Measurements from ENCODE around the gene ATXN2L.

Gene ATXN2L

DNA sequence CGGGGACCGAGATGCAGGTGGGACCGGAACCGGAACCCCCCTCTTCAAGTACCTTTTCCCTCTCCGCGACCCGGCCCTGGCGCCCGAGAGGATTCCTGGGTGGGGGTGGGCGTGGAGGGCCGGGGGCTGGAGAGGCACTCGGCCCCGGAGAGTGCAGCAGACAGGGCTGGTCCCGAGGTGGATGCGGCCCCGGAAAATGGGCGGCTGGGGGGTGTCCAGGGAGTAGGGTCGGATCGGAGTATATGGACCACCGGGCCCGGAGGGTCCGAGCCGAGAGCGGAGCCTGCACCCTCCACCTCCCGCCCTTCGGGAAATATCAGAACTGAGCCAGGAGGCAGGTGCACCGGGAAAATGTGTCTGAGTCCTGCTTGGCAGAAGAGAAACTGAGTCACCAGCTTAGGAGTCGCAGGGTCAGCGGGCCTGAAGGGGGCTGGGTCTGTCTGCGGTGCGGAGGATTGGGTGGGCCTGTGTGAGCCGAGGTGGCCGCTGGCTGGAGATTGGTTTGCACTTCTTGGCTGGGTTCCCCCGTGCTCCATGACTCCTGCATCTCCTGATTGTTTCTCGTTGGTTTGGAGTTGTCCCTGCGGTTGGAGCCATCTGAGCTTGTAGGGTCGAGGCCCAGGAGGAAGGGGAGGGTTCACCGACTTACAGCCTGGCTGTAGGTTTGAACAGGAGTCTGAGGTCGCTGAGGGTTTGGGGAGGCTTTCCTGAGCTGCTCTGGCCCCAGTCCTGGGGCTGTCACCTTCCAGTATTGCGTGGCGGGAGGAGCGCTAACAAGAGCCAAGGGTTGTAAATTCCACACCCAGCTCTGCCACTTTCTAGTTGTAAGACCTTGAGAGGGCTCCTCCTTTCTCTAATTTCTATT, 41.4 kb downstream of the ATXN2L start (continued):
- no peak for TF ChIP-seq ZNF777 (tag by site-specific recombination; IDR thresholded peaks at IDR 0.05; ENCODE audit: borderline replicate concordance)
- no peak for TF ChIP-seq ZNF404 (tag by site-specific recombination; IDR thresholded peaks at IDR 0.05)
- TF ChIP-seq, protein P1, sequence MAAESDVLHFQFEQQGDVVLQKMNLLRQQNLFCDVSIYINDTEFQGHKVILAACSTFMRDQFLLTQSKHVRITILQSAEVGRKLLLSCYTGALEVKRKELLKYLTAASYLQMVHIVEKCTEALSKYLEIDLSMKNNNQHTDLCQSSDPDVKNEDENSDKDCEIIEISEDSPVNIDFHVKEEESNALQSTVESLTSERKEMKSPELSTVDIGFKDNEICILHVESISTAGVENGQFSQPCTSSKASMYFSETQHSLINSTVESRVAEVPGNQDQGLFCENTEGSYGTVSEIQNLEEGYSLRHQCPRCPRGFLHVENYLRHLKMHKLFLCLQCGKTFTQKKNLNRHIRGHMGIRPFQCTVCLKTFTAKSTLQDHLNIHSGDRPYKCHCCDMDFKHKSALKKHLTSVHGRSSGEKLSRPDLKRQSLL (tag by site-specific recombination; IDR thresholded peaks at IDR 0.05): peak; percentile 24; the same call in 1 of the 2 replicates
- no peak for TF ChIP-seq KLF7 (tag by site-specific recombination; IDR thresholded peaks at IDR 0.05; ENCODE audit: borderline replicate concordance)
- no peak for TF ChIP-seq ZFP41 (tag by site-specific recombination; IDR thresholded peaks at IDR 0.05; ENCODE audit: borderline replicate concordance)
- TF ChIP-seq ZNF138 (tag by site-specific recombination; IDR thresholded peaks at IDR 0.05; ENCODE audit: borderline replicate concordance): no peak
- peak; percentile 15; the same call in 1 of the 2 replicates for TF ChIP-seq KLF16 (tag by site-specific recombination; IDR thresholded peaks at IDR 0.05)
- TF ChIP-seq ZNF670 (tag by site-specific recombination; IDR thresholded peaks at IDR 0.05; ENCODE audit: low read depth): no peak

DNA sequence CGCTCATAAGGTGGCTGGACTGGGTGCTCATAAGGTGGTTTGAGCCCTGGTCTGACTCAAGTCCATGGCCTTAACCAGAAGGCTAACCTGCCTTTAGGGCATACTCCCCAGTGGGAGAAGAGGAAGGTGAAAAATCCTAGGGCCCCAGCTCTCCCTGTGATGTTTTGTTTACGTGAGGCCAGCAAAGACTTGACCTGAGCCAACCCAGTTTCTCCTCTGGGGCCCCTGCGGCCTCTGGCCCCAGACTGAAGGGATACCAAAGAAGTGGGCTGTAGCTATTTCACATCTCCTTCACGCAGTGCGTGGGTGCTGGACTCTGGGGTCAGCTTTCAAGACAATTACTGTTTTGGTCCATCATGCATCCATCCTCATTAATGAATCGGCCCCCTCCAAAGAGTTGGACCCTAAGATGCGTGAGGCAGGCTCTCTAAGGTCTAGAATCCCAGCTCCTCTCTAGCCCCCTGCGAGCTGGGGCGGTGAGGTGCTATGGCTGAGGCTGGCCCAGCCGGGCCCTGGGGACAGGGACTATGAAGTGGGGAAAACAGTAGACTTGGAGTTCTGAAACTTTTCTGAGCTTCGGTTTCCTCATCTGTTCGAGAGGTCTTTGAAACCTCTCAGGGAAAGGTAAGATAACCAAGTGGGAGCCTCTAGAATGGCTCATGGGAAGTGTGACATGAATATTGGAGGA, 42.3 kb downstream of the ATXN2L start:
- peak overlapping the region; percentile 99 for H3K4me3 ChIP-seq (ENCODE audit: low read depth, low read length)
- ChIA-PET CTCF (interaction anchor here (1.0 to 3.1 kb wide), 3 partner anchors 9 to 80 kb away, joined by 3 to 14 read pairs (median 11); no protein-coding TSS in a partner anchor), POLR2A (interaction anchor here (1.8 to 5.9 kb wide), 4 partner anchors 8 to 19 kb away, joined by 8 to 72 read pairs (median 12); partner anchors contain the start of gene TUFM)
- no peaks in the 10 kb centered on the region for H3K9me3 ChIP-seq (ENCODE audit: control insufficient read depth, insufficient read depth, low read depth, low read length)
- H3K36me3 ChIP-seq (ENCODE audit: control insufficient read depth in 2 of 2, insufficient read depth in 1 of 2, low read length in 2 of 2): peaks cover 11 to 42% of the 10 kb centered on the region in 2 experiments; a peak in 2 of 3 replicates
- no peaks in the 10 kb centered on the region; the same call in 1 of the 2 replicates for H3K4me1 ChIP-seq (ENCODE audit: control insufficient read depth, insufficient read depth, low read length)
- H3K27ac ChIP-seq (ENCODE audit: extremely low read depth, low read depth, low read length): no peak overlapping the region
- TF ChIP-seq ZNF266 (tag by site-specific recombination; IDR thresholded peaks at IDR 0.05; ENCODE audit: low read depth): no peak

DNA sequence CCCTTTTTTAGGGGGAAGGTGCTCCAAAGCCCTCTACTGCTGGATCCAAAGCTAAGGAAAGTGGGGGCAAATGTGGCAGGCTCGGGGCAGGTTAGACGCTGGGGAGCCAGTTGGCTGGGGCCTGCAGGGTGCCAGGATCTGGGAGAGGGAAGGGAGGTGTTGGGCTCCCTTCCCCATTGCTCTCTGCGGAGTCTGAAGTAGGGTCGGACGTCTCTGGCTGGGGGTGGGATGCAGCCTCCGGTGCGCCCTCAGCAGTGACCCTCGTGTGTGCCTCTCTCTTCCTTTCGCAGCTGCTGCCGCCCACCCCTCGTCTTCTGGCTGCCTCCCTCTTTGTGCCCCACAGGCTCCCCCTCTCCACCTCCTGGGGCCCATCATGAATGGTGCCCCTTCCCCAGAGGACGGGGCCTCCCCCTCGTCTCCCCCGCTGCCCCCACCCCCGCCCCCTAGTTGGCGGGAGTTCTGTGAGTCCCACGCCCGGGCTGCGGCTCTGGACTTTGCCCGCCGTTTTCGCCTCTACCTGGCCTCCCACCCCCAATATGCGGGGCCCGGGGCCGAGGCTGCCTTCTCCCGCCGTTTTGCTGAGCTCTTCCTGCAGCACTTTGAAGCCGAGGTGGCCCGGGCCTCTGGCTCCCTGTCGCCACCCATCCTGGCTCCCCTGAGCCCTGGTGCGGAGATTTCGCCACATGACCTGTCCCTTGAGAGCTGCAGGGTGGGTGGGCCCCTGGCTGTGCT, 43.1 kb downstream of the ATXN2L start:
- no peaks in the 10 kb centered on the region for H3K9me3 ChIP-seq (ENCODE audit: control insufficient read depth, insufficient read depth, low read depth, low read length)
- no peaks in the 10 kb centered on the region; the same call in 1 of the 2 replicates for H3K4me1 ChIP-seq (ENCODE audit: control insufficient read depth, insufficient read depth, low read length)
- ChIA-PET POLR2A (interaction anchor here (3.7 to 5.9 kb wide), 2 partner anchors 10 to 20 kb away, joined by 13 to 72 read pairs; partner anchors contain the start of gene TUFM), CTCF (interaction anchor here (2.2 to 3.1 kb wide), 2 partner anchors 8 to 79 kb away, joined by 11 to 14 read pairs; no protein-coding TSS in a partner anchor)
- peaks cover 17 to 49% of the 10 kb centered on the region in 2 experiments; a peak in 2 of 3 replicates for H3K36me3 ChIP-seq (ENCODE audit: control insufficient read depth in 2 of 2, insufficient read depth in 1 of 2, low read length in 2 of 2)
- H3K4me3 ChIP-seq (ENCODE audit: low read depth, low read length): no peak overlapping the region
- H3K27ac ChIP-seq (ENCODE audit: extremely low read depth, low read depth, low read length): no peak overlapping the region
- TF ChIP-seq ZNF600 (tag by site-specific recombination; IDR thresholded peaks at IDR 0.05) (no peak), ZNF132 (tag by site-specific recombination; IDR thresholded peaks at IDR 0.05; ENCODE audit: borderline replicate concordance) (no peak), MZF1 (tag by site-specific recombination; IDR thresholded peaks at IDR 0.05; ENCODE audit: borderline replicate concordance) (no peak), SALL2 (tag by site-specific recombination; IDR thresholded peaks at IDR 0.05; ENCODE audit: borderline replicate concordance) (no peak), EGR2 (tag by site-specific recombination; IDR thresholded peaks at IDR 0.05; ENCODE audit: low read depth) (peak; percentile 26; the same call in 1 of the 2 replicates), ZFP3 (tag by site-specific recombination; IDR thresholded peaks at IDR 0.05; ENCODE audit: low read depth) (no peak), KLF9 (tag by site-specific recombination; IDR thresholded peaks at IDR 0.05; ENCODE audit: low read depth) (no peak)
- TF ChIP-seq, protein P2, sequence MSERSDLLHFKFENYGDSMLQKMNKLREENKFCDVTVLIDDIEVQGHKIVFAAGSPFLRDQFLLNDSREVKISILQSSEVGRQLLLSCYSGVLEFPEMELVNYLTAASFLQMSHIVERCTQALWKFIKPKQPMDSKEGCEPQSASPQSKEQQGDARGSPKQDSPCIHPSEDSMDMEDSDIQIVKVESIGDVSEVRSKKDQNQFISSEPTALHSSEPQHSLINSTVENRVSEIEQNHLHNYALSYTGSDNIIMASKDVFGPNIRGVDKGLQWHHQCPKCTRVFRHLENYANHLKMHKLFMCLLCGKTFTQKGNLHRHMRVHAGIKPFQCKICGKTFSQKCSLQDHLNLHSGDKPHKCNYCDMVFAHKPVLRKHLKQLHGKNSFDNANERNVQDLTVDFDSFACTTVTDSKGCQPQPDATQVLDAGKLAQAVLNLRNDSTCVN (tag by site-specific recombination; optimal IDR thresholded peaks at IDR 0.05): no peak
